GM19372 (cell line): ENCODE measurements around the gene DMC1.

Experiments
- ATAC-seq: cut with Tn5 transposase; IDR thresholded peaks from one replicate; pipeline ENCODE4 v1.9.1; 2021; ENCODE audit warnings: mild to moderate bottlenecking, low read depth, moderate library complexity; ENCODE audit not compliant: unreplicated experiment

Gene DMC1

DNA sequence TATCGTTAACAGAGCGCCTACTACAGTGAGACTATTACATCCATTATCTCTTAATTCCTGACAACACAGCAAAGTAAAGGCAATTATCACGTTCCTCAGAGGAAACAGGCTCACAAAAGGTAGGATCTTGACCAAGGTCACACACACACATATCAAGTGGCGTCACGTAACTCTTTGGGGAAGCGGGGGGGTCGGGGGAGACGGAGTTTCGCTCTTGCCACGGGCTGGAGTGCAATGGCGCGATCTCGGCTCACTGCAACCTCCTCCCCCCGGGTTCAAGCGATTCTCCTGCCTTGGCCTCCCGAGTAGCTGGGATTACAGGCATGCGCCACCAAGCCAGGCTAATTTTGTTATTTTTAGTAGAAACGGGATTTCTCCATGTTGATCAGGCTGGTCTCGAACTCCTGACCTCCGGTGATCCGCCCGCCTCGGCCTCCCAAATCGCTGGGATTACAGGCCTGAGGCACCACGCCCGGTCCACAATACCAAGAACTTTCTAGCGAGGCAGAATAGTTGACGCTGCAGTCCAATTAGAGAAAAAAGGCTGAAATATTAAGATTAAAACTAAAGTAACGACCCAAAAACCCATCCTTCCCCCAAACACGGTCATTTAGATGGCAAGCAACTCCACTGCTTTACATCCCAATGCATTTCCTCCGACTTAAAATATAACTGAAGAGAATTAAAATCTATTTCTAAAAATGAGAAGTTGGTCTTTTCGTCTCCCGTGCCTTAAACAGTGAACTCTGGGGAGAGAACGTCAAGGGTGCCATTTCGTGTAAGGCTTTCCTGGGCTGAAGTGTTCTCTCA, 65.0 kb downstream of the DMC1 start:
- no peak for ATAC-seq

DNA sequence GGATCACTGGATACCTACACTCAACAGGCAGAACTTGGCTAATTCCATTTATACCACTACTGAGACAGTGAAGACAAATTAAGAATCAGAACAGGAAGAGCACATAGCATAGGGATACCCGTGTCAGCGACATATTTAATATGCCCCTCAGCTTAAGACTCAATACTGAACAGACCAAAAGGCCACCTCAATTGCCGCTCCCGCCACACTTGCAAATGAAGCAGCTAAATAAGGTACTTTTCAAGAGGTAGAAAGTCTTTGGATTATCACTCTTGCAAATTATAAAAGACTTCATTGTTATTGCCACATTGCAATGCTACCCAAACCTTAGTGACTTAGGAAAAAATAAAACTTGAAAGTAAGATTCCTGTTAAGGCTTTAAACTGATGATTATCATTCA, 67.0 kb downstream of the DMC1 start:
- no peak for ATAC-seq

GRCh38 chr22:38501797-38502672, 67.9 kb downstream of the DMC1 start:
- no peak for ATAC-seq

- no peak for ATAC-seq
Measured at GRCh38 chr22:38497869-38498268, 72.1 kb downstream of the DMC1 start.

- ATAC-seq = no peak
Measured at GRCh38 chr22:38494939-38495338, 75.0 kb downstream of the DMC1 start.

DNA sequence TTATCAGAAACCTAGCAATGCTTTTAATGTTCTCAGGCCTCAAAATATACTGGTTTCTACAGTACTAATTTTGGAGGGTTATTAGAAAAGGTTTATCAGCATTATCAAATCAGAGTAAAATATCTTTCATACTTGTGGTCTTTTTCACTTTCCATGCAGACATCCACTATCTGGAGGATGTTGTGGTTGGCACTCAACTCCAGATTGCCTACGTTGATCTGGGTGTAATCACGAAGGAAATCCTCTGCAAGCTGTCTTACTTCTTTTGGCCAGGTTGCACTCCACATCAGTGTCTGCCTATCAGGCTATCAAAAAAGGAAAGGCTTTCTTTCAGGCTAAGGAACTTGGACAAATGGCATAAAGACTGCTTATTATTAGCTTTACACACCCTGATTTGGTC, 75.5 kb downstream of the DMC1 start:
- no peak for ATAC-seq

DNA sequence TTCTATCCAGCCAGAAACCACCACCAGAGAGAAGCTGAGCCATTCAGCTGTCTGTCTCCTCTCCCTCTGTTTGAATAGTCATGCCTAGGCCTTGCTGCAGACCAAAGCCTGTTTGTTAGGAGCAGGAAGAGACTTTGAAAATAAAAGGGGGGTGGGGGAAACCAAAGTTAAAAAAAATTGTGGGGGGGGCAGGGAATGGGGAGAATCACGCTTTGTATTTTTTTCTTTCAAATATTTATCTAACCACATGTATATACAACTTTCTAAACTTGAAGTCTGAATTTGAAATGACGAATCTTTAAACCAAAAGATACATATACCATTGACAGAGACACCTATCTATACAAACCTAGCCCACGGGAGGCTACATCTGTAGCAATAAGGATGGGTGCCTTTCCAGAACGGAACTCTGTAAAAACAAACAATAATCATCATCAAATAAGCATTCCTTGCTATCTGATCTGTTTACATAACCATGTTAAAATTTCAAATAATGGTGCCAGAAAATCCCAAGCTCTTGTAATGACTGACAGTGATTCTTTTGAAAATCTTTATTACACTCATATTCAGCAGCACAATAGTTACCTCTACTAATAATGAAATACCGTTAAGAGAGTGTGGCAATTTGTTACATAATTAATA, 78.2 kb downstream of the DMC1 start:
- ATAC-seq = no peak

GRCh38 chr22:38490915-38491314, 79.1 kb downstream of the DMC1 start:
- ATAC-seq = no peak

DNA sequence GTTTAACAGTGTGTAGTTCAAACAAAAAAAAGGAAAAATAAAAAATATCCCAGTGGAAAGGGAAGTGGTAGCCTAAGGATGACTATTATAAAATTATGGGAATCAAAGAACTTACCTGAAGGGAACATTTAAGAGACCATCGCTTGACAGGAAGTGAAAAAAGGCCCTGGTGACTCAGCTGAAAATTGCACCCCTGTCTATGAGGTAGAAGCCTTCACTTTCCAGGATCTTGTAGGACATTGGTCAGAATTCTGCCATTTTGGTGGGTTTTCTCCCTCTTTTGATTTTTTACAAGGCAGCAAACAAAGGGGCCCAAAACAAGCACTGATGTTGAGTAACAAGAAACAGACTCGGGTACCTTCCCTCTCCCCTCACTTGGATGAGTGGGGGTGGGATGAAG, 79.5 kb downstream of the DMC1 start:
- ATAC-seq = no peak

DNA sequence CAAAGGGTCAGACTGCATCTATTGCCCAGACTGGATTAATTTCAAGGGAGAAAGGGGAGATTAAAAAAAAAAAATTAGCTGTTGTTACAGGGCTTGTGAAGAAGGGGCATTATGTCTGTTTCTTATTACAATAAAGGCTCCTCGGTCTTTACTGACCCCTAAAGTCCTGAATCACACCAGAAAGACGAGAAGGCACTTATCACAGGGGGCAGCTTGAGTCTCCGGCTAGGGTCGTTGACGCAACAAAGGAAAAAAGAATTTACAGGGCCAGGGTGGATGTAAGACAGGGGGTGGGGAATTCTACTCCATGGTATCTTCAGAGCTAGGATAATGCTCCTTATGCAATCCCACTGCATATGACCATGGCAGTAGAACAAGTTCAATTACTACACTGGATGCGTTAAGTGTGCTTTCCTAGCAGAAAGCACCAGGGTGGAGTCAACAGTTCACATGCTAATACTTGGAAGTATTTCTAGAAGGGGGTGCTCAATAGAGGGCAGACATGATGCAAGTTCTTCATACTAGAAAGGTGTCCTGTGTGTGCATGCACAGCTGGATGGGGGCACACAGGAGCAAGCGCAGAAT, 80.3 kb downstream of the DMC1 start:
- ATAC-seq = no peak

- ATAC-seq = no peak
Measured at GRCh38 chr22:38489142-38489541, 80.8 kb downstream of the DMC1 start.

DNA sequence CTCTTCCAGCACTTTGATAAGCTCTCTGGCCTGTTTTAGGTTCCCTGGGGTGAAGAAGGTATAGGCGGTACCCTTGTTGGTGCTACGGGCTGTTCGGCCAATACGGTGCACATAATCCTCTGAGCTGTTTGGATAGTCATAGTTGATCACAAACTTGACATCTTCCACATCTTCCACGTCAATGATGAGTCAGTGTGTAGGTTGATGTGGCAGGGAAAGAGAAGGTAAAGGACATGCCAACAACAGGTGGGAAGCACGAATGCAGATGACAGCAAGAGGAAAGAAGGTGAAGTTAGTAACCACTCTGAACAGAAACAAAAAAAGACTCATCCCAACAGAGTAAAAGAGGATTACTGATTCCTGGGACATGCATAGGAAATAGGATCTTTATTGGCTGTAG, 82.0 kb downstream of the DMC1 start:
- no peak for ATAC-seq

- ATAC-seq = no peak
Measured at GRCh38 chr22:38485783-38486182, 84.2 kb downstream of the DMC1 start.

GRCh38 chr22:38484244-38484643, 85.7 kb downstream of the DMC1 start:
- ATAC-seq = no peak

- ATAC-seq = no peak
Measured at GRCh38 chr22:38482662-38483308, 87.2 kb downstream of the DMC1 start.

DNA sequence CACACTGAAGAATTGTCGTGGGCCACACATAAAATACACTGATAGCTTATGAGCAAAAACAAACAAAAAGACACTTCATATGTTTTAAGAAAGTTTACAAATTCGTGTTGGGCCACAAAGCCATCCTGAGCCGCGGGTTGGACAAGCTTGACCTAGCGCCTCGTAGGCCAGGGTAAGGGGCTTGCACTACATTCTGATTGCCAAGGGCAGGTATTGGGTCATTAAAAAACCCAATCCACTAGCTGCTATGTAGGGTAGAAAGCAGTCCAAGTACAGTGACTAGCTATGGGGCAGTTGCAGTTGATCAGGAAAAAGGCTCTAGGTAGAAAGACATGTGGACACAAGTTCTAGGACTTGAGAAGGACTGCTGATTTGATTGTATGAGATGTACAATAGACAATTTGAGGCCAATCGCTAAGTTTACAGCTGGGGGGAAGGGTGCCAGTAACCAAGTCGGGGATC, 88.1 kb downstream of the DMC1 start:
- ATAC-seq = no peak

DNA sequence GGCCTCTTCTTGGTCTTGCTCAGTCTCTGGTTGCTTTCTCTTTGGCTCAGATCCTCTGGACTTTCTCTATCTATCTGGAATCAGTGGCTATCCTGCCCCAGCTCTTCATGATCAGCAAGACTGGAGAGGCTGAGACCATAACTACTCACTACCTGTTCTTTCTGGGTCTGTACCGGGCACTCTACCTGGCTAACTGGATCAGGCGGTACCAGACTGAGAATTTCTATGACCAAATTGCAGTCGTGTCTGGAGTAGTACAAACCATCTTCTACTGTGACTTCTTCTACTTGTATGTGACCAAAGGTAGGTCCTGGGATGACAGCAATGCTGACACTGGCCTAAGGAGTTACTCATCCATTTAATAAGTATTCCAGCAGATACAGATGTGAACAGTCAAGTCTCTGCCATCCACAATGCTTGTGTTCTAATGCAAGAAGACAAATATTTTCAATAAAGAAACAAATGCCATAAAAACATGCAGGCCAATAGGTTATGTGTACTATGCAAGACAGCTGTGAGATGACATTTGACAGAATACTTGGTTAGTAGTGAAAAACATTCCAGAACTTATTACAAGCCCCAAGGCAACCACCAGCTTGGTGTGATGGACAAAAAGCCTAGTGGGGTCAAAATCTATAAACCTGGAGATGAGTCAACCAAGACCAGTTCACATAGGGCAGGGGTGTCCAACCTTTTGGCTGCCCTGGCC, 88.7 kb downstream of the DMC1 start:
- no peak for ATAC-seq

GRCh38 chr22:38479096-38479837, 90.7 kb downstream of the DMC1 start:
- no peak for ATAC-seq

- ATAC-seq = no peak
Measured at GRCh38 chr22:38477585-38477984, 92.4 kb downstream of the DMC1 start.
